SK-N-SH (cell line): ENCODE measurements around the gene ART4. TPM values are rescaled to one million over a fixed set of nuclear protein-coding genes. Genes with fewer than 3 reads are reported as not detected.

Experiments
- CTCF ChIA-PET: fragments of 300-600, 350-600 bp; formaldehyde crosslinking; extraction: SDS; loops from one replicate; lab custom pipeline; 2021; lab: Yijun Ruan, JAX
- POLR2A ChIA-PET: fragments of 350-600 bp; sonication (Branson Sonifier 250); formaldehyde crosslinking; extraction: SDS; loops from one replicate; lab custom pipeline; 2020; ENCODE audit warnings: antibody characterized with exemption, inconsistent platforms; lab: Yijun Ruan, JAX
- DNase-seq: peaks from one replicate; pipeline ENCODE4 v3.0.0; 2012
- H2AFZ ChIP-seq: fragments of 200-600 bp; sonication (generic); 2 replicates; pipeline ENCODE4 v1.8.1; 2016; ENCODE audit warnings: antibody characterized with exemption, mild to moderate bottlenecking, low read depth
- H3F3A ChIP-seq: fragments of 200-600 bp; sonication (generic); replicated peaks from 2 replicates; pipeline ENCODE3; 2016; ENCODE audit warnings: antibody characterized with exemption, mild to moderate bottlenecking; ENCODE audit not compliant: insufficient read depth
- H3K27ac ChIP-seq, 2 experiments: fragments of 200-500 bp in 1 of 2; fragments of 200-600 bp in 1 of 2; sonication (Bioruptor generic) in 1 of 2; sonication (generic), shearing (Covaris generic) in 1 of 2; 2 replicates each; pipeline versions ENCODE4 v1.5.1 to v1.6.1; 2014 to 2016; ENCODE audit warnings: low read depth in 2 of 2, inconsistent platforms in 1 of 2, low read length in 1 of 2, mild to moderate bottlenecking in 1 of 2, mixed read lengths in 1 of 2
- H3K27me3 ChIP-seq: fragments of 200-600 bp; sonication (generic), shearing (Covaris generic); 2 replicates; pipeline ENCODE4 v1.6.1; 2016; ENCODE audit warnings: mixed run types; ENCODE audit not compliant: insufficient read depth
- H3K36me3 ChIP-seq, 2 experiments: fragments of 200-500 bp in 1 of 2; fragments of 200-600 bp in 1 of 2; sonication (Bioruptor generic) in 1 of 2; sonication (generic) in 1 of 2; replicated peaks in 1 of 2; 2 replicates each; pipeline versions ENCODE3 to v1.5.1; 2014 to 2016; ENCODE audit warnings: low read length in 1 of 2, mild to moderate bottlenecking in 1 of 2; ENCODE audit not compliant: insufficient read depth in 2 of 2, control insufficient read depth in 1 of 2
- H3K4me1 ChIP-seq, 2 experiments: fragments of 200-500 bp in 1 of 2; fragments of 200-600 bp in 1 of 2; sonication (Bioruptor generic) in 1 of 2; sonication (generic), shearing (Covaris generic) in 1 of 2; 2 replicates each; pipeline versions ENCODE4 v1.5.1 to v1.6.1; 2014 to 2016; ENCODE audit warnings: low read depth in 1 of 2, low read length in 1 of 2, mixed run types in 1 of 2; ENCODE audit not compliant: insufficient read depth in 2 of 2, control insufficient read depth in 1 of 2
- H3K4me2 ChIP-seq: fragments of 200-600 bp; sonication (generic), shearing (Covaris generic); 2 replicates; pipeline ENCODE4 v1.6.1; 2017; ENCODE audit warnings: mixed run types
- H3K4me3 ChIP-seq, 2 experiments: fragments of 200-500 bp in 1 of 2; fragments of 200-600 bp in 1 of 2; sonication (Bioruptor generic) in 1 of 2; sonication (generic), shearing (Covaris generic) in 1 of 2; 2 replicates each; pipeline versions ENCODE4 v1.5.1 to v1.8.1; 2014 to 2016; ENCODE audit warnings: low read depth in 2 of 2, inconsistent platforms in 1 of 2, low read length in 1 of 2, mild to moderate bottlenecking in 1 of 2, mixed read lengths in 1 of 2, moderate library complexity in 1 of 2
- H3K79me2 ChIP-seq: fragments of 200-600 bp; sonication (generic); 2 replicates; pipeline ENCODE4 v1.8.1; 2017; ENCODE audit warnings: mild to moderate bottlenecking; ENCODE audit not compliant: insufficient read depth
- H3K9ac ChIP-seq: fragments of 200-600 bp; sonication (generic); 2 replicates; pipeline ENCODE4 v1.6.1; 2017; ENCODE audit warnings: mixed run types
- H3K9me2 ChIP-seq: fragments of 200-600 bp; sonication (generic); 2 replicates; pipeline ENCODE4 v1.6.1; 2017; ENCODE audit warnings: mixed run types
- H3K9me3 ChIP-seq: fragments of 200-600 bp; sonication (generic); 2 replicates; pipeline ENCODE4 v1.6.1; 2017; ENCODE audit warnings: mixed run types, mild to moderate bottlenecking, moderate library complexity
- H4K20me1 ChIP-seq: fragments of 200-600 bp; sonication (generic); 2 replicates; pipeline ENCODE4 v1.6.1; 2017; ENCODE audit warnings: mild to moderate bottlenecking, mixed run types; ENCODE audit not compliant: insufficient read depth
- CHD2 ChIP-seq: fragments of 150-350 bp; IDR thresholded peaks from 2 replicates; pipeline ENCODE4 v1.6.1; 2018; ENCODE audit warnings: low read length; ENCODE audit not compliant: partially characterized antibody
- CTCF ChIP-seq: fragments of 200-600 bp; sonication (generic); IDR thresholded peaks from 2 replicates; pipeline ENCODE4 v1.6.1; 2017; ENCODE audit warnings: antibody characterized with exemption, mild to moderate bottlenecking, moderate library complexity
- EP300 ChIP-seq, 2 experiments: IDR thresholded peaks; 2 replicates each; pipeline versions ENCODE4 v1.4.0 to v1.6.1; 2012; ENCODE audit warnings: borderline replicate concordance in 1 of 2, low read depth in 1 of 2, low read length in 1 of 2
- FOSL2 ChIP-seq: IDR thresholded peaks from 2 replicates; pipeline ENCODE4 v1.4.0; 2012; ENCODE audit warnings: low read depth, mild to moderate bottlenecking, moderate library complexity, borderline replicate concordance
- FOXM1 ChIP-seq: IDR thresholded peaks from 2 replicates; pipeline ENCODE4 v1.4.0; 2012; ENCODE audit warnings: low read depth, mild to moderate bottlenecking
- GABPA ChIP-seq: IDR thresholded peaks from 2 replicates; pipeline ENCODE4 v1.4.0; 2012; ENCODE audit warnings: low read depth, mild to moderate bottlenecking
- IRF3 ChIP-seq: fragments of 150-350 bp; IDR thresholded peaks from 2 replicates; pipeline ENCODE4 v1.6.1; 2016; ENCODE audit warnings: mild to moderate bottlenecking, low read depth, low read length
- JUND ChIP-seq: IDR thresholded peaks from 2 replicates; pipeline ENCODE4 v1.4.0; 2012
- MAX ChIP-seq: IDR thresholded peaks from 2 replicates; pipeline ENCODE4 v1.4.0; 2012; ENCODE audit warnings: low read depth
- MEF2A ChIP-seq: IDR thresholded peaks from 2 replicates; pipeline ENCODE4 v1.4.0; 2012; ENCODE audit warnings: low read depth, borderline replicate concordance
- NFIC ChIP-seq: IDR thresholded peaks from 2 replicates; pipeline ENCODE4 v1.4.0; 2012; ENCODE audit warnings: borderline replicate concordance
- PBX3 ChIP-seq: IDR thresholded peaks from 2 replicates; pipeline ENCODE4; 2012
- POLR2AphosphoS5 ChIP-seq: IDR thresholded peaks from 2 replicates; pipeline ENCODE4 v1.6.1; 2012; ENCODE audit warnings: low read depth, low read length
- RAD21 ChIP-seq: IDR thresholded peaks from 2 replicates; pipeline ENCODE4 v1.6.1; 2012; ENCODE audit warnings: mild to moderate bottlenecking, low read length
- RXRA ChIP-seq: IDR thresholded peaks from 2 replicates; pipeline ENCODE4 v1.4.0; 2012; ENCODE audit warnings: low read depth, mild to moderate bottlenecking, borderline replicate concordance
- TAF1 ChIP-seq: IDR thresholded peaks from 2 replicates; pipeline ENCODE4 v1.6.1; 2012; ENCODE audit warnings: low read depth, mild to moderate bottlenecking, low read length, moderate library complexity, borderline replicate concordance
- TCF12 ChIP-seq: IDR thresholded peaks from 2 replicates; pipeline ENCODE4 v1.4.0; 2012
- TEAD4 ChIP-seq: IDR thresholded peaks from 2 replicates; pipeline ENCODE4 v1.4.0; 2012; ENCODE audit warnings: mild to moderate bottlenecking, borderline replicate concordance; ENCODE audit not compliant: insufficient read depth
- USF2 ChIP-seq: fragments of 150-350 bp; IDR thresholded peaks from 2 replicates; pipeline ENCODE4 v1.6.1; 2017; ENCODE audit warnings: antibody characterized with exemption, low read length, low read depth, borderline replicate concordance
- WGBS: methylation state at CpG from one replicate; pipeline ENCODE4 v1.1.6; 2017; ENCODE audit warnings: low lambda C conversion rate; 5-methylcytosine and 5-hydroxymethylcytosine counted together
- polyA plus RNA-seq, 3 experiments: library from polyadenylated mRNA; depleted of rRNA; stranded (reverse); fragments of >200 nt; gene quantifications; 2 replicates each; pipeline ENCODE4 v1.2.3, GENCODE V29; 2012

The ART4 gene
- polyA plus RNA-seq, 1 of the 3 experiments (the other 2 are of a cell fraction), result not detected

- TF ChIP-seq USF2 (no peak), TCF12 (no peak), CTCF (no peak), MEF2A (no peak), GABPA (no peak), MAX (no peak), TAF1 (no peak), CHD2 (no peak), POLR2AphosphoS5 (no peak)
- TF ChIP-seq, all 33 proteins: peak for 0
These were observed 1.0 kb downstream of the ART4 start (continued) for GRCh38 chr12:14842315-14842714.

GRCh38 chr12:14841761-14842160 is 1.6 kb downstream of the ART4 start:
- Histone ChIP-seq H3K9ac (no peak overlapping the region), H2AFZ (no peak overlapping the region), H3K27ac (peak overlapping the region; percentile 53 to 60; a peak in 3 of 4 replicates), H3K9me2 (no peaks in the 10 kb centered on the region)
- 29% methylated on average over 3 of the region's 3 CpGs for WGBS
- no peak; the same call in 1 of the 2 replicates for TF ChIP-seq RXRA
- peak; percentile 47; the same call in 1 of the 2 replicates for TF ChIP-seq JUND
- no peak for TF ChIP-seq IRF3
- TF ChIP-seq PBX3, result peak; percentile 77
- peak; percentile 84 for TF ChIP-seq NFIC
- 0 out of 2 replicates have a peak, but pooled peaks have one; percentile 14 for TF ChIP-seq POLR2AphosphoS5
- TF ChIP-seq FOXM1, result no peak
- no peak for TF ChIP-seq RAD21
- peak; percentile 71; the same call in 1 of the 2 replicates for TF ChIP-seq TEAD4
- peak; percentile 73; the same call in 1 of the 2 replicates for TF ChIP-seq TCF12
- TF ChIP-seq EP300 (IDR thresholded peaks at IDR 0.05; ENCODE audit: borderline replicate concordance in 1 of 2, low read depth in 1 of 2, low read length in 1 of 2), result peak in 1 of 2 experiments; percentile 79; a peak in 1 of 4 replicates
- TF ChIP-seq FOSL2, result peak; percentile 53; the same call in 1 of the 2 replicates
- TF ChIP-seq, all 33 proteins: peak for 8
- ChIA-PET POLR2A (no interaction called here), CTCF (no interaction called here)
- Histone ChIP-seq H3K27me3 (no peaks in the 10 kb centered on the region), H3K4me1 (peaks cover 7 to 8% of the 10 kb centered on the region in 2 experiments; a peak in 3 of 4 replicates), H3K79me2 (no peaks in the 10 kb centered on the region), H3K4me3 (no peak overlapping the region), H3K4me2 (peak overlapping the region; percentile 20; the same call in 1 of the 2 replicates), H4K20me1 (no peaks in the 10 kb centered on the region), H3K36me3 (no peaks in the 10 kb centered on the region), H3K9me3 (no peaks in the 10 kb centered on the region), H3F3A (peaks cover 14% of the 10 kb centered on the region)
- no peak for DNase-seq
